ENCODE results near the gene MMP15.
"Not testable (repeated sequence)": the region's sequence is repeated elsewhere in the genome, so short reads cannot be mapped to it uniquely, and the experiment has no call there.

The MMP15 gene

GRCh38 chr16:58025351-58026138 lies at the start of gene MMP15:
TSS of gene MMP15 (plus strand) at chr16:58025754. CDS start at chr16:58026351, 597 bp downstream.
- DNase-seq, result peak in 32 of 56 donors; percentile 8 to 69 (median 37)

GRCh38 chr16:57976331-57976796 lies 49.2 kb upstream of the MMP15 start:
- peak in 41 of 56 donors; percentile 6 to 74 (median 54) for DNase-seq

- no peak for DNase-seq
These were observed 48.0 kb upstream of the MMP15 start for GRCh38 chr16:57977418-57978069.

- not testable (repeated sequence) for DNase-seq
These were observed 47.5 kb upstream of the MMP15 start for GRCh38 chr16:57978070-57978465.

GRCh38 chr16:57979006-57979585 lies 46.5 kb upstream of the MMP15 start:
- no peak for DNase-seq

GRCh38 chr16:57981636-57982035 lies 43.9 kb upstream of the MMP15 start:
- DNase-seq, result no peak

- DNase-seq, result no peak
These were observed 43.2 kb upstream of the MMP15 start for GRCh38 chr16:57982385-57982784.

- DNase-seq, result peak in 29 of 56 donors; percentile 13 to 83 (median 38)
These were observed 40.9 kb upstream of the MMP15 start for GRCh38 chr16:57984443-57985203.

- DNase-seq, result peak in 1 of 56 donors; percentile 65
These were observed 40.1 kb upstream of the MMP15 start for GRCh38 chr16:57985204-57986181.

- DNase-seq, result no peak
These were observed 39.4 kb upstream of the MMP15 start for GRCh38 chr16:57986196-57986595.

- no peak for DNase-seq
These were observed 37.9 kb upstream of the MMP15 start for GRCh38 chr16:57987441-57988177.

GRCh38 chr16:57988929-57989328 lies 36.6 kb upstream of the MMP15 start:
- peak in 20 of 56 donors; percentile 10 to 51 (median 35) for DNase-seq

GRCh38 chr16:57991551-57992059 lies 33.9 kb upstream of the MMP15 start:
- no peak for DNase-seq

- DNase-seq, result no peak
These were observed 33.5 kb upstream of the MMP15 start for GRCh38 chr16:57992084-57992483.

- no peak for DNase-seq
These were observed 32.1 kb upstream of the MMP15 start for GRCh38 chr16:57993438-57993837.

- DNase-seq, result no peak
These were observed 31.7 kb upstream of the MMP15 start for GRCh38 chr16:57993897-57994296.

- no peak for DNase-seq
These were observed 31.2 kb upstream of the MMP15 start for GRCh38 chr16:57994361-57994760.

GRCh38 chr16:57994778-57995177 lies 30.8 kb upstream of the MMP15 start:
- DNase-seq, result peak in 1 of 56 donors; percentile 8

GRCh38 chr16:57995721-57996405 lies 29.7 kb upstream of the MMP15 start:
- DNase-seq, result no peak
